Measurements from ENCODE around the gene SOX18. TPM values are rescaled to one million over a fixed set of nuclear protein-coding genes. Genes with fewer than 3 reads are reported as not detected.

Gene SOX18
- total RNA-seq, 1 donor from 2014 or later, result 8.7 TPM

- DNase-seq (ENCODE audit: low spot score), result peak; percentile 75
Observed at GRCh38 chr20:64038565-64039292, 10.7 kb downstream of the SOX18 start.

GRCh38 chr20:64038224-64038564, 11.2 kb downstream of the SOX18 start:
- no peak for DNase-seq (ENCODE audit: low spot score)

- no peak for DNase-seq (ENCODE audit: low spot score)
Observed at GRCh38 chr20:64037498-64038213, 11.8 kb downstream of the SOX18 start.

- no peak for DNase-seq (ENCODE audit: low spot score)
Observed at GRCh38 chr20:64037199-64037497, 12.3 kb downstream of the SOX18 start.

GRCh38 chr20:64036346-64037198, 12.9 kb downstream of the SOX18 start:
- DNase-seq (ENCODE audit: low spot score), result no peak

- no peak for DNase-seq (ENCODE audit: low spot score)
Observed at GRCh38 chr20:64035933-64036345, 13.5 kb downstream of the SOX18 start, which contains the start of gene C20orf204. TSS of gene C20orf204 (plus strand) at chr20:64036182. CDS start at chr20:64036324, 142 bp downstream.

- no peak for DNase-seq (ENCODE audit: low spot score)
Observed at GRCh38 chr20:64035066-64035932, 14.1 kb downstream of the SOX18 start.

- DNase-seq (ENCODE audit: low spot score), result no peak
Observed at GRCh38 chr20:64033981-64034493, 15.4 kb downstream of the SOX18 start.

- DNase-seq (ENCODE audit: low spot score), result no peak
Observed at GRCh38 chr20:64032706-64033624, 16.5 kb downstream of the SOX18 start.

GRCh38 chr20:64031822-64032314, 17.6 kb downstream of the SOX18 start:
- DNase-seq (ENCODE audit: low spot score), result no peak

GRCh38 chr20:64030371-64031134, 18.9 kb downstream of the SOX18 start:
- no peak for DNase-seq (ENCODE audit: low spot score)

- DNase-seq (ENCODE audit: low spot score), result no peak
Observed at GRCh38 chr20:64029293-64030117, 19.9 kb downstream of the SOX18 start.

GRCh38 chr20:64027981-64028685, 21.3 kb downstream of the SOX18 start:
- DNase-seq (ENCODE audit: low spot score), result no peak

GRCh38 chr20:64025826-64026412, 23.5 kb downstream of the SOX18 start:
- DNase-seq (ENCODE audit: low spot score), result no peak

GRCh38 chr20:64025101-64025825, 24.2 kb downstream of the SOX18 start:
- no peak for DNase-seq (ENCODE audit: low spot score)
